GM12873 (cell line): Measurements from ENCODE around the gene SLC1A4.

Experiments
- TF ChIP-seq, protein P1 (sequence below): IDR thresholded peaks from 2 replicates; pipeline ENCODE4 v1.5.1; 2012; ENCODE audit warnings: low read depth, mild to moderate bottlenecking, moderate library complexity, low read length, control low read depth; ENCODE audit not compliant: insufficient read depth; ENCODE audit errors: missing control alignments

Gene SLC1A4

DNA sequence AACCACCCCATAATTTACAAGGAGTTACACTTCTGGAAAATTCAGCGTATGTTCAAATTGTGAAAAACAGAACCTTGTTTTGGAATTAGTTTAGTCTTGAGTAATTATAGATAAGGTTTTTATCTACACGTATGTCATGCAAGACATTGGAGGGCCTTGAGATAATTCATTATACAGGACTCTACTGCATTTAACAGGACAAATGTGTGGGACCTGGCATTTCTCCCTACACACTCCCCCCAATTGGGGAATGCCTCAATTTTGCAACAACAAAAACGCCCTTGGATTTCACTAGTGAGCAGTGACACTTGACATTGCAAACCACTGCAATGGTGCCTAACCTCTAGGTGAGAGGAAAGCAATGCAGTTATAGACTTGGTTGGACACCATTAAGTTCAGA lies 11.4 kb downstream of the SLC1A4 start:
- TF ChIP-seq, protein P1, sequence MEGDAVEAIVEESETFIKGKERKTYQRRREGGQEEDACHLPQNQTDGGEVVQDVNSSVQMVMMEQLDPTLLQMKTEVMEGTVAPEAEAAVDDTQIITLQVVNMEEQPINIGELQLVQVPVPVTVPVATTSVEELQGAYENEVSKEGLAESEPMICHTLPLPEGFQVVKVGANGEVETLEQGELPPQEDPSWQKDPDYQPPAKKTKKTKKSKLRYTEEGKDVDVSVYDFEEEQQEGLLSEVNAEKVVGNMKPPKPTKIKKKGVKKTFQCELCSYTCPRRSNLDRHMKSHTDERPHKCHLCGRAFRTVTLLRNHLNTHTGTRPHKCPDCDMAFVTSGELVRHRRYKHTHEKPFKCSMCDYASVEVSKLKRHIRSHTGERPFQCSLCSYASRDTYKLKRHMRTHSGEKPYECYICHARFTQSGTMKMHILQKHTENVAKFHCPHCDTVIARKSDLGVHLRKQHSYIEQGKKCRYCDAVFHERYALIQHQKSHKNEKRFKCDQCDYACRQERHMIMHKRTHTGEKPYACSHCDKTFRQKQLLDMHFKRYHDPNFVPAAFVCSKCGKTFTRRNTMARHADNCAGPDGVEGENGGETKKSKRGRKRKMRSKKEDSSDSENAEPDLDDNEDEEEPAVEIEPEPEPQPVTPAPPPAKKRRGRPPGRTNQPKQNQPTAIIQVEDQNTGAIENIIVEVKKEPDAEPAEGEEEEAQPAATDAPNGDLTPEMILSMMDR = no peak

DNA sequence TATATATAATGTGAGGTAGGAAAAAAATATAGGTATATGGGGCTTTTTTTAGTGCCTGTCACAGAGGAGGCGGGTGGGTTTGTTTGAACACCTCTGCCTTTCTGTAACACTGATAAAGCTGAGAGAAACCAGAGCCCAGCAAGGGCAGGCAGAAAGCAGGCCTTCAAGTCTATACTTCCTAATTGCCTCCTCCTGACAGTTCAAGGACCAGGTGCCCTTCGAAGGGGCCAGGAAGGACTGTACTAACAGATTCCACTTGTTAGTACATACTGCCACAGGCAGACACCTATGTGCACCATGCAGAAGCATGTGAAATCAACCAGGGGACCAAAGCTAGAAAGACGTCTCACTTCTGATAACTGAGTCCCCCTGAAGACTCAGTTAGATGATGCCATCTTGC lies 13.8 kb downstream of the SLC1A4 start:
- TF ChIP-seq, protein P1 = no peak

DNA sequence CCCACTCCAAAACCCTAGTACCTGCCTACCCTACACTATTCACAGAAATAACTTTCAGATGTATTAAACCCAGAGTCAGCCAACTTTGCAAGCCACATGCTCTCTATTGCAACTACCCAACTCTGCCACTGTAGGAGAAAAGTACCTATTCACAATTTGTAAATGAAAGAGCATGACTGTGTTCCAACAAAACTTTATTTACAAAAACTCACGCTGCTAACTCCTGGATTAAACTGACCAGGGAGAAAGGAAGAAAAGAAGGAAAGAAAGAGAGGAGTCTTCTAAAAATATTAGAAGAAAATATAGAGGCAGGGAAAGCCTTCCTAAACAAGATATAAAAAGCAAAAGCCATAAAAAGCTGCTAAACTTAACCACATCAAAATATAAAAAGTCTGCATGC lies 24.6 kb downstream of the SLC1A4 start:
- TF ChIP-seq, protein P1 = peak; percentile 3

DNA sequence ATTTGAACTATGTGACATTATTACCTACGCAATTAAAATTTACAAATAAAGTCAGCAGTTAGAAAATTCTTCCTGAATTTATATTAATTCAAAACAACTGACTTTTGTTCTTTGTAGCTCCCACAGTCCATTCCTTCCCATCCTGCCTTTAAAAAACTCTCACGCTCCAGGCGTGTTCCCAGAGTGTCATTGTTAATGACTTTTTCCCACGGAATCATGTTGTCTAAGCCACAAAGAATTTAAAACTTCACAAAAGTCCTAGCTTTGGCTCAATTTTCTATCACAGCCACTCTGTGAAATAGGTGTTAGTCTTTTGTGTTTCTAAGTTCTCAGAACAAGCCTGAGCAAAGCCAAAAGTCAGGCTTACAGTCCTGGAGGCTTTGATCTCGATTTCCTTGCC lies 26.5 kb downstream of the SLC1A4 start:
- TF ChIP-seq, protein P1 = no peak

DNA sequence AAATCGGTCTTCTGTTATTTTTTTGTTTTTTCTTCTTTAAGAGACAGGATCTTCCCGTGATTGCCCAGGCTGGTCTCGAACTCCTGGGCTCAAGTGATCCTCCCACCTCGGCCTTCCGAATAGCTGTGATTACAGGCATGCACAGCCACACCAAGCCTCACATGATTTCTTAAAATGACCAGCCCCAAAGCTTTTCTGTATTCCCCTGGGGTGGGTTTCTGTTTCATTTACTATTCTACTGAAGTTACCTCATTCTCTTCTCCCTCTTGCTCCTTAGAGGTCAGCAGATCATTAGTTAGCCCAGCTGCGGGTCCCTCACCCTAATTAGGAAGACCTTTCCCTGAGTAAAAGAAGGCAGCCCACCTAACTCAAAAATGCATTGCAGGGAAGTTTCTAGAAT lies 27.6 kb downstream of the SLC1A4 start:
- TF ChIP-seq, protein P1 = no peak

DNA sequence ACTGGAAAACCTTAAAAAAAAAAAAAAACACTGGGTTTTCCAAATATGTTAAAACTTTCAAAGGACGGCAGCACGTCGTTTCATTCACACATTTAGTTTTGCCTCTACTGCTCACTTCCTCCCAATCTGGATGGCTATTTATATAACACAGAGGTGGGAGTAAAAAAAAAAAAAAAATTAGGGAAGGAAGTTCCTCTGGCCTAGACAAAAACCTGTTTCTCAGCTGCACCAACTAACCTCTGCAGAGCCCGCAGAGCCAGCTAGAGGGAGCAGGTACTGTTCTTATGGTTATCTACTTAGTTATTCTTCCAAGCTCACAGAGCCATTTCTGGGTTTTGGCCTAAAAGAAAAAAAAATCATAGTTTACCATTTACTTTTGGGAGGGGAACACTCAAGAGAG lies 28.1 kb downstream of the SLC1A4 start:
- TF ChIP-seq, protein P1 = peak; percentile 50

DNA sequence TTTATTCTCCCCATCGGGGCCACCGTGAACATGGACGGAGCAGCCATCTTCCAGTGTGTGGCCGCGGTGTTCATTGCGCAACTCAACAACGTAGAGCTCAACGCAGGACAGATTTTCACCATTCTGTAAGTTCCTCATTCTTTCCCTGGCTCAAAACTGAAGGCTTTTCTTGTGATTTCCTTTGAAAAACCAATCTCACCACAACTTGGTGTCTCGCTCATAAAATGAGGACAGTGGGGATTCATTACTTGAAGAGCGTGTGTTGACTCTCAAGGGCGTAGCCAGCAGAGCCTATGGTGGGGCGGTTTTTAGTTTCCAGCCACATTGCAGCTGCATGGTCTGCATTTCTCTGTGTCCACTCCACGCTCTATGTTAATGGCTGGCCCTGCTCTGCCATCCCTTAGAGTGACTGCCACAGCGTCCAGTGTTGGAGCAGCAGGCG lies 29.0 kb downstream of the SLC1A4 start:
- TF ChIP-seq, protein P1 = no peak

DNA sequence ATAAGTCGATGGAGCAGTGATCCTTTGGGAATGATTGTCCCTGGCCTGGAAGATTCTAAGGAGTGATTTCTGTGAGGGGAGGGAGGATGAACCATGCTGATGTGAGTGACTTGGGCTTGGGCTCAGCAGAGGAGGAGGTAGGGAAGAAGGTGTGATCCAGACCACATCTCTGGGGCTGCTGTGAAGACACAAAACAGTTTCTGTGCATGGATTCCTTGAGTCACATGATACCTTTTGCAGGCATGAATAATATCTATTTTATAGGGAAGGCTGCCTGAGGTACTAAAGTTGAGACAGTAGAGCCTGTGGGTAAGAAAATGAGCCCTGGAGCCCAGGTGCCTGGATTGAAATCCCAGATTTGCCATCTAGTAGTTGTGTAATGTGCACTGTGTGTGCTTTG lies 29.8 kb downstream of the SLC1A4 start:
- TF ChIP-seq, protein P1 = no peak
